ENCODE results near the gene PHLDB2. TPM values are rescaled to one million over a fixed set of nuclear protein-coding genes. Genes with fewer than 3 reads are reported as not detected.

Gene PHLDB2
- total RNA-seq, 1 donor from 2014 or later = 57.2 TPM

GRCh38 chr3:111850537-111850936 lies 8.5 kb upstream of the PHLDB2 start:
- no peak for DNase-seq (ENCODE audit: low read depth)
- no peak overlapping the region for H3K4me3 ChIP-seq (ENCODE audit: low read depth, low read length)
- TF ChIP-seq CTCF (IDR thresholded peaks at IDR 0.05; ENCODE audit: insufficient read depth, low read length, poor library complexity, severe bottlenecking) = no peak
- no peaks in the 10 kb centered on the region for H3K36me3 ChIP-seq (ENCODE audit: control insufficient read depth, insufficient read depth, low read length)
- H3K27me3 ChIP-seq (ENCODE audit: control insufficient read depth, insufficient read depth, low read length) = no peaks in the 10 kb centered on the region

GRCh38 chr3:111851511-111851954 lies 7.5 kb upstream of the PHLDB2 start:
- H3K36me3 ChIP-seq (ENCODE audit: control insufficient read depth, insufficient read depth, low read length) = no peaks in the 10 kb centered on the region
- TF ChIP-seq CTCF (IDR thresholded peaks at IDR 0.05; ENCODE audit: insufficient read depth, low read length, poor library complexity, severe bottlenecking) = no peak
- no peak overlapping the region for H3K4me3 ChIP-seq (ENCODE audit: low read depth, low read length)
- H3K27me3 ChIP-seq (ENCODE audit: control insufficient read depth, insufficient read depth, low read length) = no peaks in the 10 kb centered on the region
- no peak for DNase-seq (ENCODE audit: low read depth)

GRCh38 chr3:111852540-111852939 lies 6.5 kb upstream of the PHLDB2 start:
- H3K36me3 ChIP-seq (ENCODE audit: control insufficient read depth, insufficient read depth, low read length) = no peaks in the 10 kb centered on the region

GRCh38 chr3:111853068-111853467 lies 6.0 kb upstream of the PHLDB2 start:
- no peak overlapping the region for H3K4me3 ChIP-seq (ENCODE audit: low read depth, low read length)
- no peak for TF ChIP-seq CTCF (IDR thresholded peaks at IDR 0.05; ENCODE audit: insufficient read depth, low read length, poor library complexity, severe bottlenecking)
- DNase-seq (ENCODE audit: low read depth) = no peak

More at GRCh38 chr3:111852540-111852939, 6.5 kb upstream of the PHLDB2 start:
- TF ChIP-seq CTCF (IDR thresholded peaks at IDR 0.05; ENCODE audit: insufficient read depth, low read length, poor library complexity, severe bottlenecking) = no peak
- Histone ChIP-seq H3K27me3 (ENCODE audit: control insufficient read depth, insufficient read depth, low read length) (no peaks in the 10 kb centered on the region), H3K4me3 (ENCODE audit: low read depth, low read length) (no peak overlapping the region)
- no peak for DNase-seq (ENCODE audit: low read depth)

GRCh38 chr3:111854990-111855389 lies 4.1 kb upstream of the PHLDB2 start:
- TF ChIP-seq CTCF (IDR thresholded peaks at IDR 0.05; ENCODE audit: insufficient read depth, low read length, poor library complexity, severe bottlenecking) = no peak
- Histone ChIP-seq H3K36me3 (ENCODE audit: control insufficient read depth, insufficient read depth, low read length) (no peaks in the 10 kb centered on the region), H3K27me3 (ENCODE audit: control insufficient read depth, insufficient read depth, low read length) (no peaks in the 10 kb centered on the region), H3K4me3 (ENCODE audit: low read depth, low read length) (no peak overlapping the region)
- DNase-seq (ENCODE audit: low read depth) = no peak

More at GRCh38 chr3:111853068-111853467, 6.0 kb upstream of the PHLDB2 start:
- H3K36me3 ChIP-seq (ENCODE audit: control insufficient read depth, insufficient read depth, low read length) = no peaks in the 10 kb centered on the region
- H3K27me3 ChIP-seq (ENCODE audit: control insufficient read depth, insufficient read depth, low read length) = no peaks in the 10 kb centered on the region

GRCh38 chr3:111856501-111856900 lies 2.6 kb upstream of the PHLDB2 start:
- TF ChIP-seq CTCF (IDR thresholded peaks at IDR 0.05; ENCODE audit: insufficient read depth, low read length, poor library complexity, severe bottlenecking) = no peak
- H3K27me3 ChIP-seq (ENCODE audit: control insufficient read depth, insufficient read depth, low read length) = no peaks in the 10 kb centered on the region
- DNase-seq (ENCODE audit: low read depth) = no peak
- H3K4me3 ChIP-seq (ENCODE audit: low read depth, low read length) = no peak overlapping the region
- no peaks in the 10 kb centered on the region for H3K36me3 ChIP-seq (ENCODE audit: control insufficient read depth, insufficient read depth, low read length)
